ENCODE measurements around the gene RGS10. TPM values are rescaled to one million over a fixed set of nuclear protein-coding genes. Genes with fewer than 3 reads are reported as not detected.

RGS10 gene
- total RNA-seq, 1 experiment from 2014 or later = 22.6 TPM

DNA sequence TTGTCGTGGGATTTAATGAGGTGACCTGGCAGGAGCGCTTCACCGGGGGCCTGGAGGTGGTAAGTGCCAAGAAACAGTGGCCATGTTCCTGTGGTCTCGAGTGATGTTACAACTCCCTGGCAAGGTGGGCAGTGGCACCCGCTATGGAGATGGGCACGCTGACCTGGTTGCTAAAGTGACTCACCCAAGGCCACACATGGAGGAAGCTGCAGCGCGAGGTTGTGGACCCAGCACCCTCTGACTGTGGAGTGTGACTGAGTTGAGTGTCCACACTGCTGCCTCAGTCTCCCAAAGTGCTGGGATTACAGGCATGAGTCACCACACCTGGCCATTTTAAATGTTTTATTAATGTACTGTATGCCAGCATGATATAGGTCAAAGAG lies 73.2 kb downstream of the RGS10 start (continued):
- TF ChIP-seq ARID4B (CRISPR knock-in tag; IDR thresholded peaks at IDR 0.05; ENCODE audit: borderline replicate concordance) = no peak

DNA sequence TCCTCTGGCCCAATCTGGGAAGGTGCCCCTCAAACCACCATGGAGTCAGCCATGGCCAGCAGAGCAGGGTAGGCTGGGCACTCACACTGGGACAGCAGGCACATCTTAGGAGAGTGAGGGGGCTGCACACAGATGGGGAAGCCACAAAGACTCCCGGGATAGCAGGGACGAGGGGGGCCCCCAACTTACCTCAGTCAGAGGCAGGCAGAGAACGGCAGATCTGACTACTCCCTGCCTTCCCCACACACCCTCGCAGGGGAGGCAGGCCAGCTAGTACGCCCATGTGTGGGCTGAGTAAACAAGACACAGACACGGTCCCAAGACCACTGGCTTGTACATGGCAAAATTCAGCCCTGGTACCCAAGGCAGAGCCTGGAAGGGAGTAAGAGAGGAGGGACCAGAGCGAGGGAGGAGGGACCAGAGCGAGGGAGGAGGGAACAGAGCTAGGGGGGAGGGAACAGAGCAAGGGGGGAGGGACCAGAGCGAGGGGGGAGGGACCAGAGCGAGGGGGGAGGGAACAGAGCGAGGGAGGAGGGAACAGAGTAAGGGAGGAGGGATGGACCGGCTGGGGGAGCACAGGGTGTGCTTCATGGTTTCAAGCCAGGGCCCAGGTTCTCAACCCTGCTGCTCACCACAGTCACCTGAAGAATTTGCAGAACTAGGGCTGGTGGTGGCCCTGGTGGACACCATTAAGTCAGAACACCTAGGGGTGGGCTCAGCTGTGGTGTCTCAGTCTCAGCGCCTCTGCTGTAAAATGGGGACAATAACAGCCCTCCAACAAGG lies 73.8 kb downstream of the RGS10 start:
- ATAC-seq (no peak), DNase-seq (ENCODE audit: low spot score) (no peak)
- H3K4me1 Mint-ChIP-seq = no peaks in the 10 kb centered on the region
- CTCF ChIA-PET = interaction anchor here (1.2 kb wide), 2 partner anchors 21 to 24 kb away, joined by 3 read pairs; no protein-coding TSS in a partner anchor
- no peak overlapping the region for H3K4me3 Mint-ChIP-seq
- POLR2A ChIA-PET = no interaction called here
- peaks cover 3% of the 10 kb centered on the region for H3K9me3 Mint-ChIP-seq
- no peak overlapping the region for H3K27ac Mint-ChIP-seq
- H3K27me3 Mint-ChIP-seq (ENCODE audit: low read depth) = peaks cover 12% of the 10 kb centered on the region
- H3K36me3 Mint-ChIP-seq = no peaks in the 10 kb centered on the region
- TF ChIP-seq E2F5 (CRISPR knock-in tag; IDR thresholded peaks at IDR 0.05) (no peak), ESRRA (CRISPR knock-in tag; IDR thresholded peaks at IDR 0.05; ENCODE audit: borderline replicate concordance) (no peak), PRRX2 (CRISPR knock-in tag; IDR thresholded peaks at IDR 0.05) (no peak), FOXJ3 (CRISPR knock-in tag; IDR thresholded peaks at IDR 0.05; ENCODE audit: borderline replicate concordance) (no peak), CREM (CRISPR knock-in tag; IDR thresholded peaks at IDR 0.05) (no peak), ZNF232 (CRISPR knock-in tag; IDR thresholded peaks at IDR 0.05) (no peak), MYBL2 (CRISPR knock-in tag; IDR thresholded peaks at IDR 0.05) (no peak), SMAD4 (CRISPR knock-in tag; IDR thresholded peaks at IDR 0.05) (no peak), GTF2I (CRISPR knock-in tag; conservative IDR thresholded peaks at IDR 0.05) (no peak), E2F4 (CRISPR knock-in tag; IDR thresholded peaks at IDR 0.05; ENCODE audit: borderline replicate concordance, low read depth) (no peak), ZMAT4 (CRISPR knock-in tag; IDR thresholded peaks at IDR 0.05) (no peak), FOXP1 (CRISPR knock-in tag; IDR thresholded peaks at IDR 0.05; ENCODE audit: borderline replicate concordance) (no peak), NR1H2 (CRISPR knock-in tag; IDR thresholded peaks at IDR 0.05) (no peak)
- TF ChIP-seq, protein P1, sequence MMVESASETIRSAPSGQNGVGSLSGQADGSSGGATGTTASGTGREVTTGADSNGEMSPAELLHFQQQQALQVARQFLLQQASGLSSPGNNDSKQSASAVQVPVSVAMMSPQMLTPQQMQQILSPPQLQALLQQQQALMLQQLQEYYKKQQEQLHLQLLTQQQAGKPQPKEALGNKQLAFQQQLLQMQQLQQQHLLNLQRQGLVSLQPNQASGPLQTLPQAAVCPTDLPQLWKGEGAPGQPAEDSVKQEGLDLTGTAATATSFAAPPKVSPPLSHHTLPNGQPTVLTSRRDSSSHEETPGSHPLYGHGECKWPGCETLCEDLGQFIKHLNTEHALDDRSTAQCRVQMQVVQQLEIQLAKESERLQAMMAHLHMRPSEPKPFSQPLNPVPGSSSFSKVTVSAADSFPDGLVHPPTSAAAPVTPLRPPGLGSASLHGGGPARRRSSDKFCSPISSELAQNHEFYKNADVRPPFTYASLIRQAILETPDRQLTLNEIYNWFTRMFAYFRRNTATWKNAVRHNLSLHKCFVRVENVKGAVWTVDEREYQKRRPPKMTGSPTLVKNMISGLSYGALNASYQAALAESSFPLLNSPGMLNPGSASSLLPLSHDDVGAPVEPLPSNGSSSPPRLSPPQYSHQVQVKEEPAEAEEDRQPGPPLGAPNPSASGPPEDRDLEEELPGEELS (CRISPR knock-in tag; IDR thresholded peaks at IDR 0.05) = no peak
- TF ChIP-seq, protein P2, sequence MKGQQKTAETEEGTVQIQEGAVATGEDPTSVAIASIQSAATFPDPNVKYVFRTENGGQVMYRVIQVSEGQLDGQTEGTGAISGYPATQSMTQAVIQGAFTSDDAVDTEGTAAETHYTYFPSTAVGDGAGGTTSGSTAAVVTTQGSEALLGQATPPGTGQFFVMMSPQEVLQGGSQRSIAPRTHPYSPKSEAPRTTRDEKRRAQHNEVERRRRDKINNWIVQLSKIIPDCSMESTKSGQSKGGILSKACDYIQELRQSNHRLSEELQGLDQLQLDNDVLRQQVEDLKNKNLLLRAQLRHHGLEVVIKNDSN (CRISPR knock-in tag; IDR thresholded peaks at IDR 0.05) = no peak
- TF ChIP-seq, protein P3, sequence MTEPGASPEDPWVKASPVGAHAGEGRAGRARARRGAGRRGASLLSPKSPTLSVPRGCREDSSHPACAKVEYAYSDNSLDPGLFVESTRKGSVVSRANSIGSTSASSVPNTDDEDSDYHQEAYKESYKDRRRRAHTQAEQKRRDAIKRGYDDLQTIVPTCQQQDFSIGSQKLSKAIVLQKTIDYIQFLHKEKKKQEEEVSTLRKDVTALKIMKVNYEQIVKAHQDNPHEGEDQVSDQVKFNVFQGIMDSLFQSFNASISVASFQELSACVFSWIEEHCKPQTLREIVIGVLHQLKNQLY (CRISPR knock-in tag; IDR thresholded peaks at IDR 0.05) = no peak
- TF ChIP-seq, protein P4, sequence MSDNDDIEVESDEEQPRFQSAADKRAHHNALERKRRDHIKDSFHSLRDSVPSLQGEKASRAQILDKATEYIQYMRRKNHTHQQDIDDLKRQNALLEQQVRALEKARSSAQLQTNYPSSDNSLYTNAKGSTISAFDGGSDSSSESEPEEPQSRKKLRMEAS (CRISPR knock-in tag; IDR thresholded peaks at IDR 0.05) = no peak
- TF ChIP-seq, protein P5, sequence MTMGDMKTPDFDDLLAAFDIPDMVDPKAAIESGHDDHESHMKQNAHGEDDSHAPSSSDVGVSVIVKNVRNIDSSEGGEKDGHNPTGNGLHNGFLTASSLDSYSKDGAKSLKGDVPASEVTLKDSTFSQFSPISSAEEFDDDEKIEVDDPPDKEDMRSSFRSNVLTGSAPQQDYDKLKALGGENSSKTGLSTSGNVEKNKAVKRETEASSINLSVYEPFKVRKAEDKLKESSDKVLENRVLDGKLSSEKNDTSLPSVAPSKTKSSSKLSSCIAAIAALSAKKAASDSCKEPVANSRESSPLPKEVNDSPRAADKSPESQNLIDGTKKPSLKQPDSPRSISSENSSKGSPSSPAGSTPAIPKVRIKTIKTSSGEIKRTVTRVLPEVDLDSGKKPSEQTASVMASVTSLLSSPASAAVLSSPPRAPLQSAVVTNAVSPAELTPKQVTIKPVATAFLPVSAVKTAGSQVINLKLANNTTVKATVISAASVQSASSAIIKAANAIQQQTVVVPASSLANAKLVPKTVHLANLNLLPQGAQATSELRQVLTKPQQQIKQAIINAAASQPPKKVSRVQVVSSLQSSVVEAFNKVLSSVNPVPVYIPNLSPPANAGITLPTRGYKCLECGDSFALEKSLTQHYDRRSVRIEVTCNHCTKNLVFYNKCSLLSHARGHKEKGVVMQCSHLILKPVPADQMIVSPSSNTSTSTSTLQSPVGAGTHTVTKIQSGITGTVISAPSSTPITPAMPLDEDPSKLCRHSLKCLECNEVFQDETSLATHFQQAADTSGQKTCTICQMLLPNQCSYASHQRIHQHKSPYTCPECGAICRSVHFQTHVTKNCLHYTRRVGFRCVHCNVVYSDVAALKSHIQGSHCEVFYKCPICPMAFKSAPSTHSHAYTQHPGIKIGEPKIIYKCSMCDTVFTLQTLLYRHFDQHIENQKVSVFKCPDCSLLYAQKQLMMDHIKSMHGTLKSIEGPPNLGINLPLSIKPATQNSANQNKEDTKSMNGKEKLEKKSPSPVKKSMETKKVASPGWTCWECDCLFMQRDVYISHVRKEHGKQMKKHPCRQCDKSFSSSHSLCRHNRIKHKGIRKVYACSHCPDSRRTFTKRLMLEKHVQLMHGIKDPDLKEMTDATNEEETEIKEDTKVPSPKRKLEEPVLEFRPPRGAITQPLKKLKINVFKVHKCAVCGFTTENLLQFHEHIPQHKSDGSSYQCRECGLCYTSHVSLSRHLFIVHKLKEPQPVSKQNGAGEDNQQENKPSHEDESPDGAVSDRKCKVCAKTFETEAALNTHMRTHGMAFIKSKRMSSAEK (CRISPR knock-in tag; IDR thresholded peaks at IDR 0.05; ENCODE audit: borderline replicate concordance) = no peak

All from WTC11 (cell line).